IPS-NIHi7 (cell line): ENCODE data around the gene ITPRID1.

ENCODE experiments used
- DNase-seq: peaks from one replicate; pipeline ENCODE4 v3.0.0; 2012; ENCODE audit warnings: mixed read lengths; ENCODE audit errors: extremely low spot score

ITPRID1 gene

GRCh38 chr7:31633894-31634494 is 120.1 kb downstream of the ITPRID1 start:
- DNase-seq, result peak; percentile 79

DNA sequence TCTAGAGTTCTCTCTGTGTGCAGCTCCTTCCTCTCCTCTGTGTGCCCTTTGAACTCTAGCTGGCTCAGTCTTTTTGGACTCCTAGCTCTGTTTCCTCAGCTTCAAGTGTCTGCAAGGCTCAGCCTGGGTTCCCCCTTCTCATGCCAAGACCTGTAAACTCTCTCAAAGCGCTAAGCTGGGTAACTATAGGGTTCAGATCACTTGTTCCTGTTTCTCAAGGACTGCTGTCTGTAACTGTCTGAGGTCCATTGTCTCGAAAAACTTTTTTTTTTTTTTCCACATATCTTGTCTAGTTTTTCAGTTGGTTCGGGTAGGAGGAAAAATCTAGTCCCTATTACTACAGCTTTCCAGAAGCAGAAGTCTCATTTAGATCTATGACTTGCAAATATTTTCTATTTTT is 126.5 kb downstream of the ITPRID1 start:
- no peak for DNase-seq

GRCh38 chr7:31642681-31643115 is 128.8 kb downstream of the ITPRID1 start:
- DNase-seq, result no peak

GRCh38 chr7:31646942-31647341 is 133.1 kb downstream of the ITPRID1 start:
- no peak for DNase-seq

GRCh38 chr7:31647511-31647910 is 133.6 kb downstream of the ITPRID1 start:
- no peak for DNase-seq

GRCh38 chr7:31648288-31648687 is 134.4 kb downstream of the ITPRID1 start:
- no peak for DNase-seq

GRCh38 chr7:31648880-31649279 is 135.0 kb downstream of the ITPRID1 start:
- DNase-seq, result no peak

DNA sequence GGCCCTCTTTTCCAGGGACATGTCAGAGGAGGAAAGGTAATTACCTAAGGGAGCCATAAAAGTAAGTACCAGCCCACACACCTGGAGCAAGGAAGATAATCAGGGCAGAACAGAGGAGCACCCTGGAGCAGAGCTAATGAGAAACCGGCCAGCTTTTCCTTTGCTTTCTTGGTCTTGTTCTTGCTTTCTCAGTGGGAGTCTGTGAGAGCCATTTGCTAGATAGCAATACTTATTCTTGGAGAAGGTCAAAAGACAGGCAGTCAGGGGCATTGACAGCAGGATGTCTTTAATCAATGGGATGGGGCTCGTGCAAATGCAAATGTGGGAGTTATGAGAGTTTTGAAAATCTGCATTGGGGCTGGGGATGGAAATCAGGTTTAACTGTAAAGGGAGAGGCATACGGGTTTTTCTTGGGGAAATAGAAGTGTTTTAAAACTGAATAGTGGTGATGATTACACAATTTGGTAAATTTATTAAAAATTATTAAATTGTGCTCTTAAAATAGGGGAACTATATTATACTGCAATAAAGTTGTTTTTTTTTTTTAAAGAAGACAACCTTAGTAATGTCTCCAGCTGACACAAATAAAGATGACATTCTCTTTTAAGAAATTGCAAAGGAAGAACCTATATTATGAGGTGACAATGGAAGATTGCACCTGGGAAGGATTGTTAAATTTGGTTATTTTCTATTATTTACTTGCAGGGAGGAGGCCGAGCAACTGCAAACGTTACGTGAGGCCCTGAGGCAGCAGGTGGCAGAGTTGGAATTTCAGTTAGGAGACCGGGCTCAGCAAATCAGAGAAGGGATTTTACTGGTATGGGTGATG is 137.6 kb downstream of the ITPRID1 start:
- DNase-seq, result peak; percentile 44

DNA sequence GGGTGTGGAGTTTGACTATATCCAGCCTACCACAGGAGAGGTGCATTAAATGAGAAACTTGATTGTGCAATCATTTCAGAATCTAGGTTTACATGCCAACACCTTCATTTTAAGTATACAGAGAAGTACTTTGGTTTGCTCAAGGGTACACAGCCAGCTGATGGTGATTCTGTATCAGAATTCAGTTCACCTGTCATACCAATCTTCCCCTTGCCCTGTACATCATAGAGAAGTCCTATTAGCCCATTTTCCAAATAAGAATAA is 138.1 kb downstream of the ITPRID1 start:
- no peak for DNase-seq

DNA sequence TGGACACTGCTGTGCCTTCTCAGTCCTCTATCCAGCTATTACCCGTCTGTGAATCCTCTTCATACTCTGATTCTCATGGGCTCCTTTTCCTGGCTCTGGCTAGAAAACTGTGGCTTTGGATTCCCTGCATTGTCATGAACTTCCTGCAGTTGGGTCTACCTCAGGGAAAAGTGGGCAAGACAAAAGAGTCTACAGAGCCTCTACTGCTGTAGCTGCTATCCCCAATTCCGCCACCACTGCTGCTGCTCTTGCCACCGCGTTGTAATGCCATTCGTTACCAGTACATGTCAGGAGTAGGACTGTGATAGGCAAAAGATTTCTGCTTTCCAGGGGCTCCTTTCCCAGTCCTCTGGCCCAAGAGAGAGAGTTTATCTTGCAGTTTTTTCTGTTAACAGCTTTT is 149.2 kb downstream of the ITPRID1 start:
- DNase-seq, result peak; percentile 73

GRCh38 chr7:31664890-31665289 is 151.0 kb downstream of the ITPRID1 start:
- no peak for DNase-seq

- no peak for DNase-seq
Observed at GRCh38 chr7:31665546-31665945, 151.7 kb downstream of the ITPRID1 start.

GRCh38 chr7:31669461-31669860 is 155.6 kb downstream of the ITPRID1 start:
- no peak for DNase-seq

DNA sequence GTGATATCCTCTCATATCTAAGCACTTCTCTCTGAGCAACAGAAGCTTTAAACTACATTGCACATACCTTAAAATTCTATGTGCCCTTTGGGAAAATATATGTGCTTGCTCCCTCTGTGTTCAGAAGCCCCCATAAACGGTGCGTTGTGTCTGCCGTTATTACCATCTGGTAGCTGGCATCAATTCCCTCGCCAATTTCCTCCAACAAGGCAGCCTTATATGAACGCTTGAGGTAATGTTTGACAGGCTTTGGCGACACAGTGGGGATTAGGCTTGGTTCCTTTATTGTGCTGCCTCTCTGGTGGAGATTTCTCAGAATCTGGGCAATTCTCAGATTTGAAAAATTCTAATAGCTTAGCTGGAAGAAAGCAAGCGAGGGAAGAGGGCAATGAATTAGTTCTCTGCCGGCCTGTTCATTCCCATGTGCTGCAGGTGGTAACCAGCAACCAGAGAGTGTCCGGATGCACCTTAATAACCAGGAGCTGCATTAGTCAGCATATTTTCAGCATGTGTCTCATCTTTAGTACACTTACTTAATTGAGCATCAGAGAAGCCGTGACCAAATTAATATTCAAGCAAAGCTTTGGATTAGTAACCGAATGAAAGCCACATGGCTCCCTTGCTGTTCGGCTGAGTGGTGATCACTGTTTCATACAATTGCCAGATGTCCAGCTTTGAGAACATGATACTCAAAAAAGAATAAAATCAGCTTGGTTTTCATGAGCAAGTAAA is 165.8 kb downstream of the ITPRID1 start:
- DNase-seq, result no peak

DNA sequence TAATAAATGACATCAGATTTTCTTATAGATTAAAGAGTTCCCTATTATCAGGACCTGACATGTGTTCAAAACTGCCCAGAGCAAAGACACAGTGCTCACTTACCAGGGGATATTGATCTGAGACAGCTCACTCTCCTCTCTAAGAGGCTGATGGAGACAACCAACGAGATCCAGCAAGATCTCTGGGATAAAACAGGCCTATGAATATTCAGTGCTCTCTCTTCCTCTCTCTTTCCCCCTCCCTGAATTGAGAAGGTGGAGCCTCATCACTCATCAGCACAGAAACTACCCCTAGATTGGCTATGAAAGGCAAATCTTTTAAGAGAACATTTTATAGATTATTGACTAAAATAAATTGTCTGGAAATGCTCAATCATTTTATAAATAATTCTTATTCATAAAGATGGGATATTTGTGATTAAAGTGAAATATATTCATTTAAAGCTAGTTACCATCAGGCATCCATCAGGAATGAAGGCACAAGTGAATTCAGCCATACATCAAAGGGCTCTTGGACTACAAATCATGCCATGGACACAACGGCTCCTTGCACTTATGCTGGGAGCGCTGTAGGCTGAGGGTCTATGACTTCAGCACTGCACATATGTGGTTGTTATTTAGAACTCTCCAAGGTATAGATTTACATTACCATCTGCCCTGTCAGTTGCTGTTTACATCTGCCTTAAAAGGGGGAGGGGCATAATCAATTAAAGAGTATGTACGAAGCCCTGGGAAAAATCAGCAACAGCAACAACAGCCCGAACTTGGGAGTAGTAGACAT is 169.7 kb downstream of the ITPRID1 start:
- DNase-seq, result peak; percentile 18

DNA sequence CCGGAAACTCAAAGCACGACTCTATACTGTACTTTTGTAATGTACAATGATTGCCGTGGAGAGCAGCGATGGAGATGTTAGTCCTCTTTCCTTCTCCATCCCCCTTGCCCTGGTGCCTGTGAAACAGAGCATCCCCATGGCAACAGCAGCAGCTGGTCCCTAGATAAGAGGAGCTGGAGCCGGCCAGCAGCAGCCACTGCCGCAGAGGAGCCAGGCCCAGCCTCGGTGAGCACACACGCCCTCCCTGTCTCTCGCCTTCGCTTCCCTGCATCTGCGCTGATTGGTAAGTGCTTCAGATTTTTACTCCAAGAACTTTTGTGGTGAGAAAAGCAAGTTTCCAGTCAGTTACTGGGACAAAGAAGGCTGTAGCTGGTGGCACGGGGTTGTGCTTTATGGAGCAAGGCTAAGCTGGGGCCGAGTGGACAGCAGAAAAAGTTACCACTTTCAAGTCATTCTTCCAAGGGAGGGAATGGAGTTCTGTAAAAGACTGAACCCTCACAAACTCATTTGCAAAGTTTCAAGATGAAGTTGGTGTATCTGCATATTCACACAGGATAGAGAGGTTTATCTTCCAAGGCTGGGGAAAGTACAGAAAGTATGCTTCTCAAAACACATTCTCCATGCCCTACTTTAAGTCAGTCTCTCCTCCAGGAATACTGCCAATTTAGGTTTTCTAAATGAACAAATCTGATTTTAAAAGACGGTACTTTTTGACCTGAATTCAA is 173.3 kb downstream of the ITPRID1 start, which contains the start of gene PPP1R17:
TSS of gene PPP1R17 (plus strand) at position 192 of the 725 bp plus-strand sequence. CDS start 5,227 bp downstream, outside the sequence.
- DNase-seq, result peak; percentile 78

GRCh38 chr7:31688372-31688771 is 174.5 kb downstream of the ITPRID1 start:
- no peak for DNase-seq

GRCh38 chr7:31688996-31689395 is 175.1 kb downstream of the ITPRID1 start:
- DNase-seq, result no peak

DNA sequence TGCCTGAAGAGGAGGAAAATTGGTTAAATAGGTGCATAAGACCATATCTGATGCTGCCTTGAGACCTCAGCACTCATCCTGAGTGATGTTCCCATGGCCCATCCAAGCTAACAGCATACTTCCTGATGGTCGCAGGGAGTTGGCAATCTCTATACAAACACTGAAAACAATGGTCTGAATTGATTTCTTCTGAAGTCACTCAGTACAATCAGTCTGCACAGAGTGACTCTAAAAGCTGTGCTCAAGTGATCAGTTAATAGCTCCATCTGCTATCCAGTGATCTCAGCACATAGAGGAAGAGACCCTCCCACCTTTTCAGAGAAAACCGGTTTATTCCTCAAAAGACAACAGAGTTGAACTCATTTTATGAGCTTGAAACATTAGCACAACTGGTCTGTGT is 177.0 kb downstream of the ITPRID1 start:
- DNase-seq, result no peak

GRCh38 chr7:31692451-31692850 is 178.6 kb downstream of the ITPRID1 start:
- DNase-seq, result no peak

DNA sequence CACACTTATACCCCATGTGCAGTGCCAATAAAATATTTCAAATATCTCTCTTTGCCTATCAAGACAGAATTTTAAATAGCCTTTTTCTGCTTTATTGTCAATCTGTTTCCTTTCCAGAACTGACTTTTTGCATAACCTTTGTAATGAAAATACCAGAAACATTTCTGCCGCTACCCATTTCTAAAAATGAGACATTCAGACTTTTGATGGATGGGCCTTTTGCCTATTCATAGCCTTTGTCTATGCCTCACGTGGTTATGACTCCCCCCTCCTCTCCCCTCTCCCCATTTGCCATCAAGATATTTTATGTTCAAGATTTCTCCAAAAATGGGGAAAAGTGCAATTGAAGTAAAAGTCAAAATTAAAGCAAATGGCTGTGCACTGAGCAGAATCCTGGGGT is 179.0 kb downstream of the ITPRID1 start:
- DNase-seq, result no peak
